ENCODE results near the gene TMEM116.

GRCh38 chr12:111971800-111972199 is 41.2 kb downstream of the TMEM116 start:
- TF ChIP-seq CTCF (IDR thresholded peaks at IDR 0.05) (no peak), POLR2AphosphoS5 (IDR thresholded peaks at IDR 0.05; ENCODE audit: insufficient read depth in 1 of 2, low read depth in 1 of 2) (no peak), POLR2A (IDR thresholded peaks at IDR 0.05) (no peak)
